ENCODE measurements around the gene COL5A1. TPM values are rescaled to one million over a fixed set of nuclear protein-coding genes. Genes with fewer than 3 reads are reported as not detected.

The COL5A1 gene
- total RNA-seq, 4 donors from 2014 or later, result 14.0 to 23.9 (median 19.2) TPM

DNA sequence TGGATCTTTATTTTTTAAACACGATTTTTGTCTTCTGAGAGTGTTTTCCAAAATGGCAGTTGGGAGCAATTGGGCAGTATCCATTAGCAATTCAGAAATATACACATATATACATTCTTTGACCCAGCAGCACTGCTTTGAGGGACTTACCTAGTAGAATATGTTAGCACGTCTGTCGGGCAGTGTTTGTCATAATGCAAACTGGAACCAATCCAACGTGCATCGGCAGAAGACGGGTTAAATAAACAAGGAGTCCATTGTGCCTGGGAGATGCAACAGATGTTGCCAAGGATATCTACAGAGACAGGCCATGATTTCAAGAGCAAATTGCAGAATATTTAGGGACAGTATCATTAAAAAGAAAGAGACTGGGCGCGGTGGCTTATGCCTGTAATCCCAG, 107.0 kb downstream of the COL5A1 start:
- TF ChIP-seq, protein P1, sequence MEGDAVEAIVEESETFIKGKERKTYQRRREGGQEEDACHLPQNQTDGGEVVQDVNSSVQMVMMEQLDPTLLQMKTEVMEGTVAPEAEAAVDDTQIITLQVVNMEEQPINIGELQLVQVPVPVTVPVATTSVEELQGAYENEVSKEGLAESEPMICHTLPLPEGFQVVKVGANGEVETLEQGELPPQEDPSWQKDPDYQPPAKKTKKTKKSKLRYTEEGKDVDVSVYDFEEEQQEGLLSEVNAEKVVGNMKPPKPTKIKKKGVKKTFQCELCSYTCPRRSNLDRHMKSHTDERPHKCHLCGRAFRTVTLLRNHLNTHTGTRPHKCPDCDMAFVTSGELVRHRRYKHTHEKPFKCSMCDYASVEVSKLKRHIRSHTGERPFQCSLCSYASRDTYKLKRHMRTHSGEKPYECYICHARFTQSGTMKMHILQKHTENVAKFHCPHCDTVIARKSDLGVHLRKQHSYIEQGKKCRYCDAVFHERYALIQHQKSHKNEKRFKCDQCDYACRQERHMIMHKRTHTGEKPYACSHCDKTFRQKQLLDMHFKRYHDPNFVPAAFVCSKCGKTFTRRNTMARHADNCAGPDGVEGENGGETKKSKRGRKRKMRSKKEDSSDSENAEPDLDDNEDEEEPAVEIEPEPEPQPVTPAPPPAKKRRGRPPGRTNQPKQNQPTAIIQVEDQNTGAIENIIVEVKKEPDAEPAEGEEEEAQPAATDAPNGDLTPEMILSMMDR (IDR thresholded peaks at IDR 0.05; ENCODE audit: low read depth), result no peak

DNA sequence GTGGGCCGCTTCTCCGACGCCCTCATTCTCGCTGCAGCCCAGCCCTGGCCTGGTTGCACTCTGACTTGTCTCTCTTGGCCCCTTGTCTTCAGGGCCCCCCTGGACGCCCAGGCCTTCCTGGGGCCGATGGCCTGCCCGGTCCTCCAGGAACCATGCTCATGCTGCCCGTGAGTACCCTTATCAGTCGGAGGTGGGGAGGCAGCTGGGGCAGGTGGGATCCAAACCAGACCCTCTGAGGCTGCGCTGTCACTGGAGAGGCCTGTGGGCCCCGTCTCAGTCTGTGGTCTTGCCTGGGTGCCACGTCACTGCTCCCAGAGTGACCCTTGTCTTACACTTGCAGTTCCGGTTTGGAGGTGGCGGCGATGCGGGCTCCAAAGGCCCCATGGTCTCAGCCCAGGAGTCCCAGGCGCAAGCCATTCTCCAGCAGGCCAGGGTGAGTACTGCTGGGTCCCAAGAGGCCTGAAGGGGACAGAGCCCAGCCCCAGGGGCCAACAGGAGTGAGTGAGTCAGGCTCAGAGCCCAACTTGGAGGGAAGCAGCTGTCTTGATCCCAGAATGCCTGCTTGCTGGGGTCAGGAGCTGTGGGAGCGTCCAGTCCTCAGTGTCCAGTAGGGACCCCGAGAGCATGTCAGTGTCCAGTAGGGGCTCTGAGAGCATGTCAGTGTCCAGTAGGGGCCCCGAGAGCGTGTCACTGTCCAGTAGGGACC, 109.0 kb downstream of the COL5A1 start:
- TF ChIP-seq, protein P1 (IDR thresholded peaks at IDR 0.05; ENCODE audit: low read depth), result no peak

DNA sequence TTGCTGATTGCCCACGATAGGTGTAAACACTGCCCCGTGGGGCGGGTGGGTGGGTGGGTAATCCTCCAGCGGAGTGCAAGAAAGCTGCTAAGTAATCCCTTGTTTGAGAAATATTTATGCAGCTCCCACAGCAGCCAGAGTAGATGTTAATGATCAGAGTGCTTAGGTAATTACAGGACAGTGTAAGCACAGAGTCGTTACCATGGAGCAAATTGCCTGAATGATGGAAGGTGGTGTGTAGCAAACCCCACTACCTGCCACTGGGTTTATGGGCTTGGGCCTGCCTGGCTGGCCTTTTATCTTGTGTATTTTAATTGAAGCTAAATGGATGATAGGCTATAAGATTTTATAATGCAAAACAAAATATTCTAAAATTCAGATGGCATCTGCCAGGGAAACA, 110.0 kb downstream of the COL5A1 start:
- TF ChIP-seq, protein P1 (IDR thresholded peaks at IDR 0.05; ENCODE audit: low read depth), result no peak

DNA sequence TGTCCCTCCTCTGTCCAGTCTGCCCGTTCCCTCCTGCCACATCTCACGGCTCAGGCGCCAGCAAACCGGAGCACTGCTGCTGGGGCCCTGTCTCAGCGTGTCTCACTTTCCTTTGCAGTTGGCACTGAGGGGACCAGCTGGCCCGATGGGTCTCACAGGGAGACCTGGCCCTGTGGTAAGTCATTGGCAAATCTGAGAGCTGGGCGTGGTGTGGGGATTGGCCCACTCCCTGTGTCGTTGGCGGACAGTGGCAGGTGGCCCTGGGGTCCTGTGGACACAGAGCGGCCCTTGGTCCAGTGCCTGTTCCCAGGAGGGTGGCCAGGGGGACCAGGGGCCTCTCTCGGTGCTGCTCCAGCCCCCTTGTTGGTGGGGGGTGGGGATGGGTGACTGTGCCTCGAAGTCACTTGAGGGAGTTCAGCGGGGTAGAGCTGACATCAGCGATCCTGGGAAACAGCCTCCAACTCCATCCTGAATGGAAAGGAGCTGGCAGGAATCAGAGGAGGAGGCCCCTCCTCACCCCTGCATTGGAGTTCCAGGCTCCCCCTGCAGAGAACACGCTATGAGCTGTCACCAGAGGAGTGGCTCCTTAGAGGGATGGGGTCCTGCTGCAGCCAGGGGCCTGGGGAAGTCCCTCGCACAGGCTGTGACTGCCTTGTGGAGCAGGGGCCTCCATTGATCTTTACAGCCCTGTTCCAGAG, 111.0 kb downstream of the COL5A1 start:
- TF ChIP-seq, protein P1 (IDR thresholded peaks at IDR 0.05; ENCODE audit: low read depth), result no peak

DNA sequence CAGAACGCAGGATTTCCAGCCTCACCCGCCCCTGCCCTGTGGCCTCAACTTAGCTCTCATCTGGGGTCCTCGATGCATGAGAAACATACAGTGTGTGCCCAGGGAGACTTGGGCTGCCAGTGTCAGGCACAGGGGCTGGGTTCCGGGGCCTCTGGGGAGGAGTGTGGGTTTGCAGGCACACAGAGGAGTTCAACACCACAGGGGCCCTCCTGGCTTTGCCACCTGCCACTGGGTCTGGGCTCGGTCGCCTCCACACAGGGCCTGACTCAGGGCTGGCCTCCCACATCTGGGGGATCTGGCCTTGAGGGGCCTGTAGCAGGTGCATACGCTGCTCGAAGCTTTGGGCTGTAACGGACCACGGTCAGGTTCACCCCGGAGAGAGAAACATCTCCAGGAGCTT, 111.6 kb downstream of the COL5A1 start:
- TF ChIP-seq, protein P1 (IDR thresholded peaks at IDR 0.05; ENCODE audit: low read depth), result no peak

DNA sequence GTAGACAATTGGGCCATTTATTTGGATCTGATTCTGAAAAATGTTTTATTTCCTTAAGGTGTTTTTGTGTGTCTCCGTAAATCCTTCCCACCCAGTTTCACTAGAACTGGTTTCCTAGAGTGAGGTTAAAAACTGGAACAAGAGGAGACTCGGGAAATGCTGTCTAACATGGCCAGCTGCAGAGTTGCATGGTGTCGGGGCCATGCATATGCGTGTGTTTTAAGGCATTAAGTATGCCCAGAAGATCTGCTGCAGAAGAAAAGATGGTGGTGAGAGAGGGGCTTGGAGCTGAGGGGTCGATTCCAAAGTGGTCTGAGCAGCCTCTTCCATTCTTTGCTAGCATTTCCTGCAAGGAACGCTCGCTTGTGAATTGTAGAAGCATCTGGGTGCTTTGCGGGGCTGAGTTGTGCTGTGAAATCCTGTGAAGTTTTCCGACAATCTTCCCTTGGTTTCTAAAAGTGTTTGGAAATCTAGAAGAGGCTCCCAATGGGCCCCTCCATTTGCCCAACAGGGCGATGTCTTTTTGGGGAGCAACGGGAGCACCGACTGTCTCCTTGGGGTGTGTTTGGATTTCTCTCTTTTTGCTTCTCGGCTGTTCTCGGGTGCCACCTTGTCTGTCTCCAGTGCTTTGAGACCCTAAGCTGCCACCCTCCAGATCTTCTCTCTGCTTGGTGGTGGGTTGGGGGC, 113.8 kb downstream of the COL5A1 start:
- TF ChIP-seq, protein P1 (IDR thresholded peaks at IDR 0.05; ENCODE audit: low read depth), result no peak

DNA sequence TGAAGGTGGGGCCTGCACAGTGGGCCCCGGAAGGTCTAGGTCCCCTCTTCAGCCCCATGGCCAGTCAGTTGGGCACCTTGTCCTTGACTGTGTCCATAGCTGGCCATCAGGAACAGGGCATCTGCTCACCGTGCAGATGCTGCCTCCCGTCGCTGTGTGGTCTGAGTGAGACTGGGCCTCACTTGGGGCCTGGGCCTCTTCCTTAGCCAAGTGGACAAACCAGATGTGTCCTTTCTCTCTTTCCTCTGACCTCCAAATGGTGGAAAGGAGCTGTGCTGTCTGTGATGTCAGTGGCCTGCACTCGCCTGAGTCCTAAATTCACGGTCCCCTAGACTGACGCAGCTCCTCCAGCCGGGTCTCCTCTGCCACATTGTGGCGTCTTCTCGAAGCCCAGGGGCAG, 114.5 kb downstream of the COL5A1 start:
- TF ChIP-seq, protein P1 (IDR thresholded peaks at IDR 0.05; ENCODE audit: low read depth), result no peak

Measured in subcutaneous adipose tissue (tissue), 4 donors.